H1 (cell line): Measurements from ENCODE around the gene PCDH9. TPM values are rescaled to one million over a fixed set of nuclear protein-coding genes. Genes with fewer than 3 reads are reported as not detected.

Source experiments
- CTCF ChIA-PET: fragments of 300-600 bp; sonication (Branson Sonifier 250); formaldehyde crosslinking; loops from one replicate; lab custom pipeline; 2021; ENCODE audit not compliant: partially characterized antibody; lab: Charles Lee
- POLR2A ChIA-PET: fragments of 300-600 bp; sonication (Branson Sonifier 250); formaldehyde crosslinking; loops from one replicate; lab custom pipeline; 2021; ENCODE audit warnings: inconsistent platforms; ENCODE audit not compliant: partially characterized antibody; lab: Charles Lee
- DNase-seq, 2 experiments: peaks; one replicate each; pipeline versions ENCODE4 v3.0.0 to v3.0.0-alpha.2; 2010 to 2022; ENCODE audit warnings: low spot score in 2 of 2, low read depth in 1 of 2, mixed read lengths in 1 of 2
- FAIRE-seq: peaks from 2 replicates; lab custom pipeline; 2011; peaks lifted over from hg19 to GRCh38; lab: Jason Lieb, UNC
- H2AFZ ChIP-seq: 2 replicates; pipeline ENCODE4 v1.8.1; 2012; ENCODE audit warnings: low read length, inconsistent platforms
- H2AK5ac ChIP-seq: 2 replicates; pipeline ENCODE4 v1.6.1; 2013; ENCODE audit warnings: low read depth, low read length
- H2BK120ac ChIP-seq: replicated peaks from 2 replicates; pipeline ENCODE3; 2013; ENCODE audit warnings: low read depth, low read length, inconsistent platforms
- H2BK12ac ChIP-seq: 2 replicates; pipeline ENCODE4 v1.6.1; 2013; ENCODE audit warnings: low read depth, low read length
- H2BK15ac ChIP-seq: 2 replicates; pipeline ENCODE4 v1.6.1; 2013; ENCODE audit warnings: low read length
- H2BK20ac ChIP-seq: 2 replicates; pipeline ENCODE4 v1.6.1; 2013; ENCODE audit warnings: low read length
- H2BK5ac ChIP-seq: 2 replicates; pipeline ENCODE4 v1.6.1; 2013; ENCODE audit warnings: low read depth, low read length
- H3K14ac ChIP-seq: 2 replicates; pipeline ENCODE4 v1.6.1; 2013; ENCODE audit warnings: inconsistent platforms; ENCODE audit not compliant: insufficient read length
- H3K18ac ChIP-seq: 2 replicates; pipeline ENCODE4 v1.6.1; 2013; ENCODE audit warnings: low read length; ENCODE audit errors: extremely low read depth
- H3K23ac ChIP-seq: 2 replicates; pipeline ENCODE4 v1.6.1; 2013; ENCODE audit warnings: inconsistent platforms; ENCODE audit not compliant: insufficient read length
- H3K23me2 ChIP-seq: 2 replicates; pipeline ENCODE4 v1.6.1; 2013; ENCODE audit warnings: low read depth, low read length
- H3K27ac ChIP-seq: 2 replicates; pipeline ENCODE4 v1.6.1; 2011; ENCODE audit warnings: low read depth, low read length, inconsistent platforms
- H3K27me3 ChIP-seq, 4 experiments: replicated peaks in 1 of 4; 1 replicate in 1 of 4; 2 replicates in 3 of 4; pipeline versions ENCODE4 v1.6.1 to v1.8.1; 2011 to 2013; ENCODE audit warnings: low read length in 3 of 4, mild to moderate bottlenecking in 3 of 4, inconsistent platforms in 2 of 4, mixed read lengths in 2 of 4, moderate library complexity in 1 of 4; ENCODE audit not compliant: control insufficient read depth in 3 of 4, insufficient read depth in 3 of 4; ENCODE audit errors: extremely low read depth in 1 of 4
- H3K36me3 ChIP-seq, 4 experiments: 2 replicates each; pipeline versions ENCODE4 v1.6.1 to v1.8.1; 2011 to 2013; ENCODE audit warnings: mild to moderate bottlenecking in 4 of 4, low read length in 3 of 4, moderate library complexity in 2 of 4, control low read depth in 1 of 4, inconsistent platforms in 1 of 4; ENCODE audit not compliant: insufficient read depth in 4 of 4, control insufficient read depth in 2 of 4
- H3K4ac ChIP-seq: replicated peaks from 2 replicates; pipeline ENCODE3; 2013; ENCODE audit warnings: low read length, low read depth, mixed read lengths, inconsistent platforms; ENCODE audit not compliant: insufficient read length
- H3K4me1 ChIP-seq, 4 experiments: replicated peaks in 1 of 4; 1 replicate in 1 of 4; 2 replicates in 3 of 4; pipeline versions ENCODE4 v1.6.1 to v1.8.1; 2011 to 2013; ENCODE audit warnings: low read length in 3 of 4, inconsistent platforms in 2 of 4, mixed read lengths in 1 of 4; ENCODE audit not compliant: insufficient read depth in 4 of 4, control insufficient read depth in 3 of 4
- H3K4me2 ChIP-seq, 2 experiments: 2 replicates each; pipeline versions ENCODE4 v1.6.1 to v1.8.1; 2011 to 2013; ENCODE audit warnings: low read depth in 2 of 2, low read length in 2 of 2, control low read depth in 1 of 2, inconsistent platforms in 1 of 2, mild to moderate bottlenecking in 1 of 2; ENCODE audit not compliant: insufficient read depth in 1 of 2
- H3K4me3 ChIP-seq, 4 experiments: fragments of 200-600, 300-600 bp in 1 of 4; sonication (generic), shearing (Covaris generic), sonication (Bioruptor Twin) in 1 of 4; 2 replicates each; pipeline versions ENCODE4 v1.5.1 to v1.8.1; 2011 to 2016; ENCODE audit warnings: low read length in 4 of 4, low read depth in 3 of 4, control low read depth in 2 of 4, inconsistent platforms in 2 of 4, mild to moderate bottlenecking in 2 of 4, mixed read lengths in 1 of 4, moderate library complexity in 1 of 4; ENCODE audit not compliant: insufficient read depth in 2 of 4; ENCODE audit errors: extremely low read depth in 1 of 4
- H3K56ac ChIP-seq: replicated peaks from 2 replicates; pipeline ENCODE3; 2013; ENCODE audit warnings: low read depth, mild to moderate bottlenecking, mixed read lengths, low read length, inconsistent platforms; ENCODE audit not compliant: insufficient read length
- H3K79me1 ChIP-seq: 2 replicates; pipeline ENCODE4 v1.6.1; 2013; ENCODE audit warnings: low read depth, low read length, control low read depth
- H3K79me2 ChIP-seq, 2 experiments: 2 replicates each; pipeline versions ENCODE4 v1.6.1 to v1.8.1; 2012 to 2013; ENCODE audit warnings: low read length in 2 of 2, mild to moderate bottlenecking in 2 of 2, inconsistent platforms in 1 of 2; ENCODE audit not compliant: insufficient read depth in 2 of 2, control insufficient read depth in 1 of 2
- H3K9ac ChIP-seq, 4 experiments: replicated peaks in 1 of 4; 1 replicate in 1 of 4; 2 replicates in 3 of 4; pipeline versions ENCODE4 v1.6.1 to v1.8.1; 2011 to 2013; ENCODE audit warnings: low read depth in 3 of 4, low read length in 3 of 4, control low read depth in 2 of 4, mild to moderate bottlenecking in 2 of 4, moderate library complexity in 2 of 4, inconsistent platforms in 1 of 4; ENCODE audit errors: extremely low read depth in 1 of 4
- H3K9me3 ChIP-seq, 2 experiments: 2 replicates each; pipeline versions ENCODE4 v1.6.1 to v1.8.1; 2012 to 2013; ENCODE audit warnings: mild to moderate bottlenecking in 2 of 2, moderate library complexity in 2 of 2, control low read depth in 1 of 2, inconsistent platforms in 1 of 2, low read depth in 1 of 2, low read length in 1 of 2, mixed read lengths in 1 of 2; ENCODE audit not compliant: insufficient read depth in 2 of 2
- H4K20me1 ChIP-seq, 2 experiments: replicated peaks in 1 of 2; 2 replicates each; pipeline versions ENCODE3 to v1.8.1; 2011 to 2013; ENCODE audit warnings: inconsistent platforms in 2 of 2, low read length in 2 of 2, mild to moderate bottlenecking in 1 of 2; ENCODE audit not compliant: insufficient read depth in 2 of 2, control insufficient read depth in 1 of 2
- H4K5ac ChIP-seq: 2 replicates; pipeline ENCODE4 v1.6.1; 2013; ENCODE audit warnings: low read length, low read depth, mixed read lengths, inconsistent platforms; ENCODE audit not compliant: insufficient read length
- H4K8ac ChIP-seq: 2 replicates; pipeline ENCODE4 v1.8.0; 2013; ENCODE audit warnings: mild to moderate bottlenecking, moderate library complexity, low read length, inconsistent platforms; ENCODE audit not compliant: insufficient read depth; ENCODE audit errors: extremely low read depth
- H4K91ac ChIP-seq: replicated peaks from 2 replicates; pipeline ENCODE3; 2013; ENCODE audit warnings: low read length, mixed read lengths, inconsistent platforms; ENCODE audit not compliant: insufficient read length
- ATF3 ChIP-seq: IDR thresholded peaks from 2 replicates; pipeline ENCODE4 v1.6.1; 2011; ENCODE audit warnings: low read depth, mild to moderate bottlenecking, low read length; ENCODE audit not compliant: insufficient read depth
- EP300 ChIP-seq, 2 experiments: IDR thresholded peaks; 1 replicate in 1 of 2; 2 replicates in 1 of 2; pipeline ENCODE4 v1.6.1; 2011 to 2012; ENCODE audit warnings: low read depth in 2 of 2, low read length in 2 of 2, mild to moderate bottlenecking in 2 of 2, borderline replicate concordance in 1 of 2, inconsistent platforms in 1 of 2, moderate library complexity in 1 of 2
- KDM5A ChIP-seq: fragments of 200-600 bp; IDR thresholded peaks from 2 replicates; pipeline ENCODE4 v1.7.1; 2012; ENCODE audit warnings: mild to moderate bottlenecking, low read length, inconsistent platforms, mixed read lengths
- RNF2 ChIP-seq: fragments of 200-900, 300-1000 bp; sonication (generic); IDR thresholded peaks from 2 replicates; pipeline ENCODE4 v1.7.1; 2016; ENCODE audit warnings: borderline replicate concordance, low read depth, mild to moderate bottlenecking, antibody characterized with exemption, low read length; ENCODE audit not compliant: poor library complexity, severe bottlenecking; ENCODE audit errors: missing control alignments
- SAP30 ChIP-seq: fragments of 300-600 bp; sonication (generic); IDR thresholded peaks from 2 replicates; pipeline ENCODE4 v1.7.1; 2012; ENCODE audit warnings: low read length, moderate library complexity, mild to moderate bottlenecking, inconsistent platforms; ENCODE audit not compliant: insufficient read depth, insufficient replicate concordance
- SRF ChIP-seq: IDR thresholded peaks from 2 replicates; pipeline ENCODE4 v1.6.1; 2011; ENCODE audit warnings: mild to moderate bottlenecking, low read depth, low read length, moderate library complexity
- TCF12 ChIP-seq: IDR thresholded peaks from 2 replicates; pipeline ENCODE4 v1.6.1; 2011; ENCODE audit warnings: low read depth, mild to moderate bottlenecking, low read length
- WGBS, 2 experiments: shearing (Covaris generic) in 1 of 2; methylation state at CpG; one replicate each; pipeline versions ENCODE4 v1.1.6 to v1.1.7; 2013 to 2015; ENCODE audit warnings: low lambda C conversion rate in 2 of 2, mixed read lengths in 2 of 2, inconsistent platforms in 1 of 2, low coverage in 1 of 2, missing lambda C conversion rate in 1 of 2; ENCODE audit not compliant: insufficient replicate concordance in 2 of 2, insufficient coverage in 1 of 2, insufficient read length in 1 of 2; ENCODE audit errors: extremely low coverage in 1 of 2, missing lambda C conversion rate in 1 of 2; 5-methylcytosine and 5-hydroxymethylcytosine counted together
- polyA plus RNA-seq, 7 experiments: library from polyadenylated mRNA; depleted of rRNA in 3 of 7; stranded (reverse) in 5 of 7; unstranded in 2 of 7; fragments of >200 nt in 5 of 7; fragments of 200-250 nt in 2 of 7; gene quantifications; 1 replicate in 5 of 7; 2 replicates in 1 of 7; 4 replicates in 1 of 7; pipeline versions ENCODE4 v1.2.1 to v1.2.3, GENCODE V29; 2011 to 2013; ENCODE audit warnings: missing spikeins in 2 of 7, mixed read lengths in 2 of 7
- total RNA-seq: library from RNA; stranded (reverse); fragmentation: NEBNext Ultra II Directional; extraction: Animal tissue kit (Norgen Biotek cat#: 25700); gene quantifications from 2 replicates; pipeline ENCODE4 v1.2.1, GENCODE V29; 2021
- TF ChIP-seq, protein P1 (sequence below), 3 experiments: IDR thresholded peaks; 1 replicate in 2 of 3; 2 replicates in 1 of 3; pipeline versions ENCODE4 v1.5.1 to v1.6.1; 2011; ENCODE audit warnings: low read length in 3 of 3, mild to moderate bottlenecking in 3 of 3, inconsistent platforms in 2 of 3, low read depth in 1 of 3, moderate library complexity in 1 of 3; ENCODE audit not compliant: insufficient read depth in 1 of 3; ENCODE audit errors: control extremely low read depth in 1 of 3
- TF ChIP-seq, protein P2 (sequence below): IDR thresholded peaks from 2 replicates; pipeline ENCODE4 v1.6.1; 2011; ENCODE audit warnings: low read length, improper control_type of control experiment

The PCDH9 gene
- total and polyA plus RNA-seq, 2 of the 8 experiments (the other 6 are each of a cell fraction or from before 2014, with no cell fraction given), result 0.12 to 0.60 TPM

- no peak overlapping the region for H3K18ac ChIP-seq
- H3K4ac ChIP-seq, result no peak overlapping the region
- no peak overlapping the region for H2BK20ac ChIP-seq
- FAIRE-seq, result no peak
- H3K4me1 ChIP-seq, result peaks cover 0 to 5% (median 4%) of the 10 kb centered on the region in 4 experiments; a peak in 3 of 7 replicates
- no peaks in the 10 kb centered on the region for H3K23me2 ChIP-seq
- no peaks in the 10 kb centered on the region for H3K79me2 ChIP-seq
- H3K9me3 ChIP-seq, result no peaks in the 10 kb centered on the region
- H3K9ac ChIP-seq, result no peak overlapping the region
- H3K27me3 ChIP-seq, result no peaks in the 10 kb centered on the region
- H3K27ac ChIP-seq, result no peak overlapping the region
- H3K36me3 ChIP-seq, result no peaks in the 10 kb centered on the region
- ChIA-PET CTCF (no interaction called here), POLR2A (no interaction called here)
- H3K4me2 ChIP-seq, result no peak overlapping the region
- DNase-seq, result no peak
- H3K23ac ChIP-seq, result no peak overlapping the region
- no peak overlapping the region for H2AFZ ChIP-seq
- H4K20me1 ChIP-seq, result no peaks in the 10 kb centered on the region
- no peak overlapping the region for H3K14ac ChIP-seq
- no peak overlapping the region for H4K91ac ChIP-seq
- no peak overlapping the region for H2BK5ac ChIP-seq
- H4K8ac ChIP-seq, result no peak overlapping the region
- H4K5ac ChIP-seq, result no peak overlapping the region
- WGBS, 2 experiments, result 100% methylated on average over 1 of the region's 1 CpG; no CpG with 5 or more reads in 1 of the 2 experiments
- no peak overlapping the region for H2AK5ac ChIP-seq
- no peak overlapping the region for H3K4me3 ChIP-seq
- H2BK120ac ChIP-seq, result no peak overlapping the region
- H3K56ac ChIP-seq, result no peak overlapping the region
- H2BK12ac ChIP-seq, result no peak overlapping the region
- no peak overlapping the region for H2BK15ac ChIP-seq
- H3K79me1 ChIP-seq, result no peaks in the 10 kb centered on the region
- TF ChIP-seq ATF3 (no peak), RNF2 (no peak), KDM5A (no peak), EP300 (IDR thresholded peaks at IDR 0.05; ENCODE audit: borderline replicate concordance in 1 of 2, low read depth in 2 of 2, low read length in 2 of 2) (no peak), SAP30 (no peak), TCF12 (no peak), SRF (no peak)
- TF ChIP-seq, protein P1, sequence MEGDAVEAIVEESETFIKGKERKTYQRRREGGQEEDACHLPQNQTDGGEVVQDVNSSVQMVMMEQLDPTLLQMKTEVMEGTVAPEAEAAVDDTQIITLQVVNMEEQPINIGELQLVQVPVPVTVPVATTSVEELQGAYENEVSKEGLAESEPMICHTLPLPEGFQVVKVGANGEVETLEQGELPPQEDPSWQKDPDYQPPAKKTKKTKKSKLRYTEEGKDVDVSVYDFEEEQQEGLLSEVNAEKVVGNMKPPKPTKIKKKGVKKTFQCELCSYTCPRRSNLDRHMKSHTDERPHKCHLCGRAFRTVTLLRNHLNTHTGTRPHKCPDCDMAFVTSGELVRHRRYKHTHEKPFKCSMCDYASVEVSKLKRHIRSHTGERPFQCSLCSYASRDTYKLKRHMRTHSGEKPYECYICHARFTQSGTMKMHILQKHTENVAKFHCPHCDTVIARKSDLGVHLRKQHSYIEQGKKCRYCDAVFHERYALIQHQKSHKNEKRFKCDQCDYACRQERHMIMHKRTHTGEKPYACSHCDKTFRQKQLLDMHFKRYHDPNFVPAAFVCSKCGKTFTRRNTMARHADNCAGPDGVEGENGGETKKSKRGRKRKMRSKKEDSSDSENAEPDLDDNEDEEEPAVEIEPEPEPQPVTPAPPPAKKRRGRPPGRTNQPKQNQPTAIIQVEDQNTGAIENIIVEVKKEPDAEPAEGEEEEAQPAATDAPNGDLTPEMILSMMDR (IDR thresholded peaks at IDR 0.05; ENCODE audit: control extremely low read depth in 1 of 3, insufficient read depth in 1 of 3, low read depth in 1 of 3, low read length in 3 of 3), result no peak
- TF ChIP-seq, protein P2, sequence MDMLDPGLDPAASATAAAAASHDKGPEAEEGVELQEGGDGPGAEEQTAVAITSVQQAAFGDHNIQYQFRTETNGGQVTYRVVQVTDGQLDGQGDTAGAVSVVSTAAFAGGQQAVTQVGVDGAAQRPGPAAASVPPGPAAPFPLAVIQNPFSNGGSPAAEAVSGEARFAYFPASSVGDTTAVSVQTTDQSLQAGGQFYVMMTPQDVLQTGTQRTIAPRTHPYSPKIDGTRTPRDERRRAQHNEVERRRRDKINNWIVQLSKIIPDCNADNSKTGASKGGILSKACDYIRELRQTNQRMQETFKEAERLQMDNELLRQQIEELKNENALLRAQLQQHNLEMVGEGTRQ, result no peak
Observed at GRCh38 chr13:67277581-67277980, 47.4 kb upstream of the PCDH9 start.
